ENCODE data around the gene RPLP2.

RPLP2 gene

GRCh38 chr11:846496-847098, 36.8 kb downstream of the RPLP2 start:
- peaks cover 25 to 27% of the 10 kb centered on the region in 2 donors for H3K27me3 ChIP-seq (ENCODE audit: control insufficient read depth in 1 of 2, insufficient read depth in 2 of 2, low read length in 2 of 2)
- no peaks in the 10 kb centered on the region for H3K9me3 ChIP-seq (ENCODE audit: control insufficient read depth in 1 of 2, low read length in 2 of 2)
- no peak overlapping the region for H3K27ac ChIP-seq (ENCODE audit: low read depth, low read length)
- no peak overlapping the region for H3K9ac ChIP-seq (ENCODE audit: low read depth in 1 of 2, low read length in 2 of 2)
- H3K4me3 ChIP-seq (ENCODE audit: low read depth in 1 of 2, low read length in 2 of 2) = no peak overlapping the region
- peaks cover 10 to 22% of the 10 kb centered on the region in 2 donors for H3K4me1 ChIP-seq (ENCODE audit: control insufficient read depth in 1 of 2, insufficient read depth in 2 of 2, low read length in 2 of 2)
- H3K36me3 ChIP-seq (ENCODE audit: control insufficient read depth in 1 of 2, insufficient read depth in 2 of 2, low read length in 2 of 2) = no peaks in the 10 kb centered on the region

- H3K9me3 ChIP-seq (ENCODE audit: control insufficient read depth in 1 of 2, low read length in 2 of 2) = no peaks in the 10 kb centered on the region
- H3K27me3 ChIP-seq (ENCODE audit: control insufficient read depth in 1 of 2, insufficient read depth in 2 of 2, low read length in 2 of 2) = peaks cover 25 to 27% of the 10 kb centered on the region in 2 donors
- no peak overlapping the region for H3K9ac ChIP-seq (ENCODE audit: low read depth in 1 of 2, low read length in 2 of 2)
- no peak overlapping the region for H3K27ac ChIP-seq (ENCODE audit: low read depth, low read length)
- peaks cover 10 to 22% of the 10 kb centered on the region in 2 donors for H3K4me1 ChIP-seq (ENCODE audit: control insufficient read depth in 1 of 2, insufficient read depth in 2 of 2, low read length in 2 of 2)
- H3K36me3 ChIP-seq (ENCODE audit: control insufficient read depth in 1 of 2, insufficient read depth in 2 of 2, low read length in 2 of 2) = no peaks in the 10 kb centered on the region
- no peak overlapping the region for H3K4me3 ChIP-seq (ENCODE audit: low read depth in 1 of 2, low read length in 2 of 2)
Measured at GRCh38 chr11:847876-848275, 38.1 kb downstream of the RPLP2 start.

DNA sequence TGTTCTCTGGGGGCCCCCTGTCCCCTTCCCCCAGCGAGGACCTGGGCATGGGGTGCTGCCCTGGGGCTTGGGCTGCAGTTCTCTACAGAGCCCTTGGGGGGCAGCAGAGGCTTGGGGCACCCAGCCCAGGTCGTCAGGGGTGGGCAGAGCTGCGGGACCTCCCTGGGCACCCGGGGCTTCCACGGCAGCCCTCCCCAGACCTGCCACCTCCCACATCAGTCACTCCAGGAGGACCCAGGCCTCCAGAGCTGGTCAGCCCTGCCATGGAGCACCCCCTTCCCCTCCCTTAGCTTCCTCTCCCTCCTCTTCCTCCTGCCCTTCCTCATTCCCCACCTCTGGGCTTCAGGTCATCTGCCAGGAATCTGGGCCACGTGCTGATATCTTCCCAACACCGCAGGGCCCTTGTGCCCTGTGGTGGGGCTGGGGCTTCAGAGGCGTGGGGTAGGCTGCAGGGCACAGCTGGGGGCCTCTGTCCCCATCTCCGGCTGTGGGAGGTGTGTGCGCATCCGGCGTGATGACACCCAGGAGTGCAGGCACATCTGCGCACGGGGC, 38.7 kb downstream of the RPLP2 start:
- Histone ChIP-seq H3K27me3 (ENCODE audit: control insufficient read depth in 1 of 2, insufficient read depth in 2 of 2, low read length in 2 of 2) (peaks cover 25 to 27% of the 10 kb centered on the region in 2 donors), H3K9me3 (ENCODE audit: control insufficient read depth in 1 of 2, low read length in 2 of 2) (no peaks in the 10 kb centered on the region), H3K27ac (ENCODE audit: low read depth, low read length) (no peak overlapping the region), H3K36me3 (ENCODE audit: control insufficient read depth in 1 of 2, insufficient read depth in 2 of 2, low read length in 2 of 2) (no peaks in the 10 kb centered on the region), H3K9ac (ENCODE audit: low read depth in 1 of 2, low read length in 2 of 2) (no peak overlapping the region), H3K4me3 (ENCODE audit: low read depth in 1 of 2, low read length in 2 of 2) (peak overlapping the region in 1 of 2 donors; percentile 28), H3K4me1 (ENCODE audit: control insufficient read depth in 1 of 2, insufficient read depth in 2 of 2, low read length in 2 of 2) (peaks cover 7 to 20% of the 10 kb centered on the region in 2 donors)

DNA sequence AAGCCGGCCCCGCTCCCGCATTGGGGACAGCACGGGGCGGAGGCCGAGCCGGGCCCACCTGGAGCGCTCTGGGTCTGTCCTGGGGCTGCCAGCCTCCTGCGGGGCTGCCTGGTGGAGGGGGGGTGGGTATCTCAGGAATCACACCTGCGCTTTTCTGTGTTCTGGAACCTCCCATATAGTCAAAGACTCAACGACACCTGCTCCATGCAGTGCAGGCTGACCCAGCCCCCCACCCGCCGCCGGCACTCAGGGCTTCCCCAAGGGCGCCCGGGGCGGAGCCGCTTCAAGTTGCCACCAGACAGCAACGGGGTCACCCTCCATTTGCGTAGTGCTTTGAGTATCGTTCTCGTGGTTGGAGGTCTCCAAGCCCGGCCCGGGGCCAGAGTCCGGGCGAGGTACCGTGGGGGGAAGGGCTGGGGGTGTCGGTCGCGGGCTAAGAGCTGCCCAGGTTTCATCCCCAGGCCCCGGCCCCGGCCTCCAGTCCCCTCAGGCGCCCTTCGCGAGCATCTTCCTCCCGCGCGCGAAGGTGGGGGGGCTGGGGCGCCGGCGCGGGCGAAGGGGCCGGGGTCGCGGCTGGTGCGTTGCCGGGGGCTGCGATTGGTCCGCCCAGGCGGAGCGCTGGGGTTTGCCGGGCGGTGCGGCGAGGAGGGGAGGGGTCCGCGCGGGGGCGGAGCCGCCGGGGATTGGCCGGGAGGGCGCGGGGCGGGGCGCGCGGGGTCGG, 39.5 kb downstream of the RPLP2 start:
- H3K9me3 ChIP-seq (ENCODE audit: control insufficient read depth in 1 of 2, low read length in 2 of 2) = no peaks in the 10 kb centered on the region
- peak overlapping the region in 1 of 2 donors; percentile 22 for H3K4me3 ChIP-seq (ENCODE audit: low read depth in 1 of 2, low read length in 2 of 2)
- peaks cover 6 to 19% of the 10 kb centered on the region in 2 donors for H3K4me1 ChIP-seq (ENCODE audit: control insufficient read depth in 1 of 2, insufficient read depth in 2 of 2, low read length in 2 of 2)
- H3K9ac ChIP-seq (ENCODE audit: low read depth in 1 of 2, low read length in 2 of 2) = no peak overlapping the region
- peaks cover 24 to 25% of the 10 kb centered on the region in 2 donors for H3K27me3 ChIP-seq (ENCODE audit: control insufficient read depth in 1 of 2, insufficient read depth in 2 of 2, low read length in 2 of 2)
- H3K27ac ChIP-seq (ENCODE audit: low read depth, low read length) = no peak overlapping the region
- no peaks in the 10 kb centered on the region for H3K36me3 ChIP-seq (ENCODE audit: control insufficient read depth in 1 of 2, insufficient read depth in 2 of 2, low read length in 2 of 2)

DNA sequence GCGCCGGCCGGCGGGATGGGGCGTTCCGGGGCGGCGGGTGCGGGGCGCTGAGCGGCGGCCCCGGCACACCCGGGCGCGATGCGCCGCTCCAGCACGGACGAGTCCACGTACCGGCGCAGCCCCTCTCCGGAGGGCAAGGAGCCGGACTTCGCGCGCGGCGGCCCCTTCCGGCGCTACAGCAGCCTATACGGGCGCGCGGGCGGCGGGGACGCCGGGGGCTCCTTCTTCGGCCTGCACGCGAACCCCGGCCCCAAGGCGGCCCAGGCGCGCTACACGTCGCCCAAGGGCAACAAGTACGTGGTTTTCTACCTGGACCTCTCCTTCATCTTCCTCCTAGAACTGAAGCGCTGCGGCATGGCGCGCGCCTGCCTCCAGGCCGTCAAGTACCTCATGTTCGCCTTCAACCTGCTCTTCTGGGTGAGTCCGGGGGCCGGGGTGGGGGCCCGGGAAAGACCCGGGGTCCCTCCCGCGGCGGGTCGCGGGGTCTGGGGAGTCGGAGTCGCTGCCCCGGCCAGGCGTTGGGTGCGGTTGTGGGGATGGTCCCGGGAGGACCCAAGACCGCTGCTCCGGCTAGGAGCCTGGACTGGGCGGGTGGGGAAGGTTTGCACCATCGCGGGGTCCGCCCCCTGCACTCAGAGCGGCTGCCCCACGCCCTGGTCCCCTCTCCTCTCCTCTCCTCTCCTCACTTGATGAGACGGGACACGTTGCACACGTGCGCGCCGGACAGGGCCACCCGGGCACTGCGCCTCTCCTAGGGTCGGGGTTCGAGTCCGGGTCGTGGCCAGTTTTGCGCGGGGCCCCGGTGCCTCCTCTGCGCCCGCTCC, 40.4 kb downstream of the RPLP2 start:
- H3K27ac ChIP-seq (ENCODE audit: low read depth, low read length) = no peak overlapping the region
- no peak overlapping the region for H3K9ac ChIP-seq (ENCODE audit: low read depth in 1 of 2, low read length in 2 of 2)
- H3K4me3 ChIP-seq (ENCODE audit: low read depth in 1 of 2, low read length in 2 of 2) = peak overlapping the region; percentile 10 to 29
- no peaks in the 10 kb centered on the region for H3K9me3 ChIP-seq (ENCODE audit: control insufficient read depth in 1 of 2, low read length in 2 of 2)
- no peaks in the 10 kb centered on the region for H3K36me3 ChIP-seq (ENCODE audit: control insufficient read depth in 1 of 2, insufficient read depth in 2 of 2, low read length in 2 of 2)
- H3K4me1 ChIP-seq (ENCODE audit: control insufficient read depth in 1 of 2, insufficient read depth in 2 of 2, low read length in 2 of 2) = peaks cover 6 to 13% of the 10 kb centered on the region in 2 donors
- H3K27me3 ChIP-seq (ENCODE audit: control insufficient read depth in 1 of 2, insufficient read depth in 2 of 2, low read length in 2 of 2) = peaks cover 24 to 25% of the 10 kb centered on the region in 2 donors

DNA sequence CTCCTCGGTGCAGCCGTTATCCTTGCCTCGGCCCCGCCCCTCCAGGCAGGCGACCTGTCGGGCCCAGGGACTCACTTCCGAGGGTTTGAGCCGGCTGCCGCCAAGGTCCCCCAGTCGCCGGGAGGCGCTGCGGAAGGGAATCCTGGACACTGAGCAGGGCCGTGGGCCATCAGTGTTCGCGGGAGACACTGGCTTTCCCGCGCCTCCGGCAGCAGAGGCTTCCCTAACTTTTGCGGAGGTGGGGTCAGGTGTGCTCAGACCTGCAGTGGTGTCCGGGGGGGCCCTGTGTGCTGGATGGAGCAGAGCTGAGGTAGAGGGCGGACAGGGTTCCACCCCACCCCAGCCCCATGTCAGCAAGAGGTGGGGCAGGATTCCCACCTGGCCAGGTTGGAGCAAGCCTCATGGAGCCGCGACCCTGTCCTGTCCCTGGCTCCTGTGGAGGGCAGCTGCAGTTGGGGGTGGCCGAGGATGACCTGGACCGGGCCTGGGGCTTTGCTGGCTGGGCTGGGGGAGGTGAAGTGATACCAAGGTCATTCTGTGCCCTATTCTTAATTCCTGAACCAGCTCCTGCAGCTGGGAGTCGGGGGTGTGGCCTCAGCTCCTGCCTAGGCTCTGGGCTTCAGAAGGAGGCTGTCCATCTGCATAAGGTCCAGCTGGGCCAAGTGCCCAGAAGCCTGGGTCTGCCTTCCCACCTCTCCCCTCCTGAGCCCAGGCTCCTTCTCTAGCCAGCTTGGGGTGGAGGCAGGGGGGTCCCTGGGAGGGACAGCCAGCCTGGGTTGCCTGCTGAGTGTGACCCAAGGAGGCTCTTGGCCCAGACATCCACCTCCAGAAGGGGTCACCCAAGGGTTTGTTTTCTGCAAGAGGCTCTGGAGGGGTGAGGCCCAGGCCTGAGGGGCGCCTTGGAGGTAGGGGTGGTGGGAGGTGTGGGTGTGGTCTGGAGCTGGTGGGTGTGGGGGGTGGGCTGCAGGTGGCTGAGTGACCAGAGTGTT, 41.3 kb downstream of the RPLP2 start:
- H3K4me1 ChIP-seq (ENCODE audit: control insufficient read depth in 1 of 2, insufficient read depth in 2 of 2, low read length in 2 of 2) = peaks cover 6 to 12% of the 10 kb centered on the region in 2 donors
- no peaks in the 10 kb centered on the region for H3K36me3 ChIP-seq (ENCODE audit: control insufficient read depth in 1 of 2, insufficient read depth in 2 of 2, low read length in 2 of 2)
- H3K27me3 ChIP-seq (ENCODE audit: control insufficient read depth in 1 of 2, insufficient read depth in 2 of 2, low read length in 2 of 2) = peaks cover 24 to 25% of the 10 kb centered on the region in 2 donors
- no peak overlapping the region for H3K9ac ChIP-seq (ENCODE audit: low read depth in 1 of 2, low read length in 2 of 2)
- no peaks in the 10 kb centered on the region for H3K9me3 ChIP-seq (ENCODE audit: control insufficient read depth in 1 of 2, low read length in 2 of 2)
- H3K27ac ChIP-seq (ENCODE audit: low read depth, low read length) = no peak overlapping the region
- H3K4me3 ChIP-seq (ENCODE audit: low read depth in 1 of 2, low read length in 2 of 2) = no peak overlapping the region

DNA sequence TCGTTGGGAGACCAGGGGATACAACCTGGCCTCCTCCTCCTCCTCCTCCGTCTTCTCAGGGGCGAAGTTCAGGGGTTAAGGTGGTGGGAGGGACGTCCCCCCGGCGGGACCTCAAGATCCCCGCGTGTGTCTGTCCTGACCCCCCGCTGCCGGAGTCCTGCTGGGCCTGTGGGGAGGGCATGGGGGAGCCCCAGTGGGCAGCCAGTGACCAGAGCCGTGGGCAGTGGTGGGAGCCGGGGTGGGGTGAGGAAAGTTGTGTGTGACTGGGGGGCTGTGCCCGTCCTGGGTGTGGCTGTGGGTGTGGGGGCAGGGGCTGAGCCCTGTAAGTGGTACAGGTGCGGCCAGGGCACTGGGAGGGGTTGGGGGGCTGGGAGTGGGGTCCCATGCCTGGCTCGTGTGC, 43.0 kb downstream of the RPLP2 start:
- no peak overlapping the region for H3K4me3 ChIP-seq (ENCODE audit: low read depth in 1 of 2, low read length in 2 of 2)
- no peaks in the 10 kb centered on the region for H3K36me3 ChIP-seq (ENCODE audit: control insufficient read depth in 1 of 2, insufficient read depth in 2 of 2, low read length in 2 of 2)
- no peak overlapping the region for H3K9ac ChIP-seq (ENCODE audit: low read depth in 1 of 2, low read length in 2 of 2)
- no peaks in the 10 kb centered on the region for H3K9me3 ChIP-seq (ENCODE audit: control insufficient read depth in 1 of 2, low read length in 2 of 2)
- H3K27ac ChIP-seq (ENCODE audit: low read depth, low read length) = no peak overlapping the region
- H3K27me3 ChIP-seq (ENCODE audit: control insufficient read depth in 1 of 2, insufficient read depth in 2 of 2, low read length in 2 of 2) = peaks cover 20 to 25% of the 10 kb centered on the region in 2 donors
- H3K4me1 ChIP-seq (ENCODE audit: control insufficient read depth in 1 of 2, insufficient read depth in 2 of 2, low read length in 2 of 2) = peaks cover 6 to 12% of the 10 kb centered on the region in 2 donors

- Histone ChIP-seq H3K4me1 (ENCODE audit: control insufficient read depth in 1 of 2, insufficient read depth in 2 of 2, low read length in 2 of 2) (peaks cover 0 to 4% of the 10 kb centered on the region in 2 donors), H3K27me3 (ENCODE audit: control insufficient read depth in 1 of 2, insufficient read depth in 2 of 2, low read length in 2 of 2) (peaks cover 12 to 15% of the 10 kb centered on the region in 2 donors), H3K9me3 (ENCODE audit: control insufficient read depth in 1 of 2, low read length in 2 of 2) (no peaks in the 10 kb centered on the region), H3K4me3 (ENCODE audit: low read depth in 1 of 2, low read length in 2 of 2) (no peak overlapping the region), H3K27ac (ENCODE audit: low read depth, low read length) (no peak overlapping the region), H3K9ac (ENCODE audit: low read depth in 1 of 2, low read length in 2 of 2) (no peak overlapping the region), H3K36me3 (ENCODE audit: control insufficient read depth in 1 of 2, insufficient read depth in 2 of 2, low read length in 2 of 2) (no peaks in the 10 kb centered on the region)
Measured at GRCh38 chr11:853682-854448, 44.1 kb downstream of the RPLP2 start.
